Measurements from ENCODE around the gene CLTA.
A peak's percentile ranks its signal among the peaks of the same experiment; 100 is the strongest.
"Not testable (repeated sequence)": the region's sequence is repeated elsewhere in the genome, so short reads cannot be mapped to it uniquely, and the experiment has no call there.

Gene CLTA

DNA sequence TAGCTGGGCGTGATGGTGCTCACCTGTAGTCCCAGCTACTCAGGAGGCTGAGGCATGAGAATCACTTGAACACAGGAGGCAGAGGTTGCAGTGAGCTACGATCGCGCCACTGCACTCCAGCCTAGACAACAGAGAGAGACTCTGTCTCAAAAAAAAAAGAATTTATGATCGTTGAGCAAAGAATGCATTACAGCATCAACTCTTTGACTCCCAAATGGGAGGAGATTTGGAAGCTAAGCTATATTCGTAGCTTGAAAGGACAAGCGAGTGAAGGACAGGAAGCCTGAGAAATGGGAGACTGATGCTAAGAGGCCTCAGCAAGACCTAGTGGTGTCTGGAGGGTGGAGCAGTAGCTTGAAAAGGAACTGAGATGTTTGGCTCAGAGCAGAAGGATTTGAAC is 31.8 kb upstream of the CLTA start:
- DNase-seq (ENCODE audit: low spot score): no peak

DNA sequence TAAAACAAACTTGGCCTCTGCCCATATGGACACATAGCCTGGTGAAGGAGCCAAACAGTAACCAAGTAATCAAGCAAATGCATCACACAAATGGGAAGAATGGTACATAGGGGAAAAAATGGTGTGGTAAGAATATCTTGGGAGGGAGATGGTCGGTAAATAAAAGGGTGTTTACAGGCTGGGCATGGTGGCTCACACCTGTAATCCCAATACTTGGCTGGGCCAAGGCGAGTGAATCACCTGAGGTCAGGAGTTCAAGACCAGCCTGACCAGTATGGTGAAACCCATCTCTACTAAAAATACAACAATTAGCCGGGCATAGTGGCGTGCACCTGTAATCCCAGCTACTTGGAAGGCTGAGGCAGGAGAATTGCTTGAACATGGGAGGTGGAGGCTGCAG is 31.2 kb upstream of the CLTA start:
- DNase-seq (ENCODE audit: low spot score): not testable (repeated sequence)

DNA sequence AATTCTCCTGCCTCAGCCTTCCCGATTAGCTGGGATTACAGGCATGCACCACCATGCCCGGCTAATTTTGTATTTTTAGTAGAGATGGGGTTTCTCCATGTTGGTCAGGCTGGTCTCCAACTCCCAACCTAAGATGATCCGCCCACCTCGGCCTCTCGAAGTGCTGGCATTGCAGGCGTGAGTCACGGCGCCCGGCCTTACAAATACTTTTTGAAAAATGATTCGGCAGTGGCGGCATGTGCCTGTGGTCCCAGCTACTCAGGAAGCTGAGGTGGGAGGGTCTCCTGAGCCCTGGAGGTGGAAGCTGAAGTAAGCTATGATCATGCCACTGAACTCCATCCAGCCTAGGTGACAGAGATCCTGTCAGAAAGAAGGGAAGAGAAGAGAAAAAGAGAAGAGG is 30.6 kb upstream of the CLTA start:
- DNase-seq (ENCODE audit: low spot score): not testable (repeated sequence)

DNA sequence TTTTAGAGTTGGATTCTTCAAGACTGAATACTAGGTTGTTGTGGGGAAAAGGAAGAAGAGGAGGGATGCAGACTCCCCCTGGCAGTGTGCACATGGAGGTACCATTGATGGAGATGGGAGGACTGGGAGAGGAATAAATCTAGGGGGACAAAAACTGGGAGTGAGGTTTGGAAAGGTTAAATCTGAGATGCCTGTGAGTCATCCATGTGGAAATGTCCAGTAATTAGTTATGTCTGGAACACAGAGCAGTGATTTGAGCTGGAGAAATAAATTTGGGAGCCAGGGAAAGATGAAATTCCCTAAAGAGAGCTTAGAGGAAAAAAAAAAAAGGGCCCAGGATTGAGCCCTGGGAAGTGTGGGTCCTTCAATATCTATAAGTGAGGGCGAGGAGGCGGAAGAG is 29.5 kb upstream of the CLTA start:
- DNase-seq (ENCODE audit: low spot score): no peak

DNA sequence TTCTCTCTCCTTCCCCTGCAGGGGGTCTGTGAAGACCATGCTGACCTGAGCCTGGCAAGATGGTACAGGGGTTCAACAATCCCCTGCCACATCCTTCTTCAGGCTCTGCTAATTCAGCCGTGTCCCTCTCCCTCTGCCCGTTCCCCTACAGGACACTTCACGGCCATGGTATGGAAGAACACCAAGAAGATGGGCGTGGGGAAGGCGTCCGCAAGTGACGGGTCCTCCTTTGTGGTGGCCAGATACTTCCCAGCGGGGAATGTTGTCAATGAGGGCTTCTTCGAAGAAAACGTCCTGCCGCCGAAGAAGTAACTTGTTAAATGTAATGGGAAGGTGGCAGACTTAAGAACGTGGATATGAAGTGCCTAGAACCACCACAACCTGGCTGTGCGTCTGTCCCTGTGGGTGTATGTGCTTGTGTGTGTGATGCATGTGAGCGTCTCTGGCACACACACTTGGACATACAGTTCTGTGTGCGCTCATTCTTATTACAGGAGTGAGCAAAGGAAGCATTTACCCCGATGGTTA is 28.4 kb upstream of the CLTA start:
- DNase-seq (ENCODE audit: low spot score): no peak

DNA sequence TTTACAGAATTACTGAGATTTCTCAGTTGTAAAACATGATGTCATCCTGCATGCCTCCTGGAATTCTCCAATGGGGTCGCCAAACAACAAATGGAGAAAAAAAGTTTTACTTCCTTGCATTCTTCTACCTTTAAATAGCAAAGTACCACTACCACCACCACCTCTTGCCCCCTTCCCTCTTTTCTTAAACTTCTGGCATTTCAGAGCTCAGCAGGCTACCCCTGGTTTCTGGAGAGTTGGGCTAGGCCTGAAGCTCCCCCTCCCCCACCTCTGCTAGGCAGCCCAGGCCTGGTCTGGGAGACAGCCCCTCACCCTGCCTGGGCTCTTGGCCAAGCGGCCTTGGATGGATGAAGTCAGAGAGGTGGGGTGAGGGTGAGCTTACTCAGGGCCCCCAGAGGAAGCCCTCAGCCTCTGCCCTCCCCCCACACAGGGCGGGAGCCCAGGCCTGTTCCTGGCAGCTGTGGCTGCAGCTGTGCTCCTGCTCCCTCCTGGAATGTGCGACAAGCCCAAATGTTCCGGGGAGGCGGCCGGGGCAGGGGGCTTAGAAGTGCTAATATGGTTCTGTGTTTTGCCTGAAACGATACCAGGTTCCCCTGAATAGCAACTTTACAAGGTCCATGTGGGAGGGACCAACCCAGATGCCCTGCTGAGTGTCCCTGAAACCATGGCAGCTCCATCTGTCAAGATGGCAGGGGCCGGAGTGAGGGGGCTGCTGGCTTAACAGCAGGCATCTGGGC is 27.5 kb upstream of the CLTA start:
- DNase-seq (ENCODE audit: low spot score): no peak

DNA sequence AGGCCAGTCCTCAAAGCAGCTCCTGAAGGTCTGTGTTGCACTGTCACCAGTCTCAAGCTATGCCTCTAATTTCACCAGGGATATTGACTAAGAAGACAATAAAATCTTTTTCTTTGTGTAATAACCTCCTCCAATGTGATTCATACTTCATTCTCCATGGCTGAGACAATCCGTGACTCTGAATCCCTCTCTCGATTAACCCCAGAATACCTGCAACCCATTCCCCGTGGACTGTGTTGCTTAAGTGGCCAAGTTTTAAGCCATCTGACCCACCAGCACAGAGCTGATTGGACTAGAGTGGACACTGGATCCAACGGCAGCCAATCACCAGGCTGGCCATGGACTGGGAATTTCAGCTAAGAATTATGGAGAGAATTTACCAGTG is 26.9 kb upstream of the CLTA start:
- DNase-seq (ENCODE audit: low spot score): no peak

DNA sequence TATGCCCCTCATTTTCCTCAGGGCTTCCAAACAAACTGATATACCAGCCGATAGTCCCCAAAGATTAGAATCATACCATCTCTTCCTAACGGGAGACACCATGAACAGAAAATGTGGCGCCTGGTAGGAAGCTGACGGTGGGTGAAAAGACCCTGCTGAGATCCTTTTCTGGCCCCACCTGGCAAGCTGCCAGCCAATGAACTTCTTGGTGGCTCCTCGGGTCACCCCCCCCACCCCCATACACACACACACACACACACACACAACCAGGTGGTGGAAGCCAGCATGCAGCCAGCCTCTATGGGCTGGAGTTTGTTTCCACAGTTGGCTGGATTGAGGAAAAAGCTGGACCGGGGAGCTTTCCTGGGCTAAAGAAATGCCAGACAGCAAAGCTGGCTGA is 26.3 kb upstream of the CLTA start:
- no peak for DNase-seq (ENCODE audit: low spot score)

DNA sequence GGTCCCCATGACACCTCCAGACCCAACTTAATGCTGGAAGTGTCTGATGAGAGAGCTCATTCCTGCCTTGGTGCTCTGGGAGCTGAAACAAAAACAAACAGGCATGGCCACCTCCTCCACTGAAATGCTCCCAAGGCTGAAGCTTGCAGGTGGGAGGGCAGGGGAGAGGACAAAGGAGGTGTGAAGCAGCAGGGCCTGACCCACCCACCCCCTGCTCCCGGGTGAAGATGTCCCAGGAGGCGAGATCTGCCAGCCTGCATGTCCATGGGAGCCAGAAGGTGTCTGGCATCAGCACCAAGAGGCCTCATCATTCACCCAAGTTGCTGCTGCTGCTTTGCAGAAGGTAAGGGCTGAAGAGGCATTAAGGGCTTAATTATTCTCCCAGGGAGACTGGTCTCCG is 25.7 kb upstream of the CLTA start:
- no peak for DNase-seq (ENCODE audit: low spot score)

DNA sequence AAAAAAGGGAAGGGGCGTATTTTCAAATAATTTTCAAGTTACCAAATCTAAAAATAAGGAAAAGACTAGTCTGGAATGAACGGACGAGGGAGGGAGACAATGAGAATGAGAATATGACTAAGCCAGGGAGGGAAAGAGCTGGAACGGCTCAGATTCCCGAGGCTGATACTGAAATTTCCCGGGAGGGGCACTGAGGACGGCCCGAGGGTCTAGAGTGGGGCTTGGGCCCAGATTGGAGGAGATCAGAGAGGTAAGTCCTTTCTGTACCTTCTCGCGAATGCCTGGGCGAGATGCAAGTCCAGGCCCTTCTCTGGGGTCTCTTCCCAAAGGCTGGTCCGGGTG is 24.9 kb upstream of the CLTA start:
- DNase-seq (ENCODE audit: low spot score): no peak

DNA sequence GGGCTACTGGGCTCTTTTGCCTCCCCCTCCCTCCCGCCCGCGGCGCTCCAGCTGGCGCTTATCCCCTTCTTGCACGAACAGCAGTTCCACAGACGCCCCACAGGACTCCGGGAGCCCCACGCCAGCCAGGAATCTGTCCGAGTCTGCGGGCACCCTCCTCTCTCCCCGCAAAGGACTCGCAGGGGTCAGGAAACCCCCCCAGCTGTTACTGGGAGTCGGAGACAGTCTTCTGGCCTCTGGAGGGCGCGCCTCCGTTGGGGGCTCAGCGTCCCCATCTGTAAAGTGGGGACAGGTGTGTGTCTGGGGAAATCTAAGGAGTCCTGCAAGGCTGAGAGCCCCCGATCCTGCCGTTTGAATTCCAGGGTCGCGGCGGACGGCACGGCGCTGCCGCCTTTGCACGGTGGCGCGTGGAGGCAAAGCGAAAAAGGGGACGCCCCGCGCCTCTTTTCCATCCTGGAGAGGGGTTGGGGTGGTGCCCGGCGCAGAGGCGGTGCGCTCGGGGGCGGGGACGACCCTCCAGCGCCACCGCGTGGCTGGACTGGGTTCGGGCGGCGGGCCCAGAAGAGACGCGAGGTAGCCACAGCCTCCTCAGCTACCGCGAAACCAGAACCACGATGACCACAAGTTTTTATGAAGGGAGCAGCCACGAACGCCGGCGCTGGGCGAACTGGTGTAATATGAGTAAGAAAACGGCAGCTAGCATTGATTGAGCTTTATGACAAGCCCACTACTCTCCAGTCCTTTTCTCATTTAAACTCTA is 24.4 kb upstream of the CLTA start:
- peak; percentile 87 for DNase-seq (ENCODE audit: low spot score)

DNA sequence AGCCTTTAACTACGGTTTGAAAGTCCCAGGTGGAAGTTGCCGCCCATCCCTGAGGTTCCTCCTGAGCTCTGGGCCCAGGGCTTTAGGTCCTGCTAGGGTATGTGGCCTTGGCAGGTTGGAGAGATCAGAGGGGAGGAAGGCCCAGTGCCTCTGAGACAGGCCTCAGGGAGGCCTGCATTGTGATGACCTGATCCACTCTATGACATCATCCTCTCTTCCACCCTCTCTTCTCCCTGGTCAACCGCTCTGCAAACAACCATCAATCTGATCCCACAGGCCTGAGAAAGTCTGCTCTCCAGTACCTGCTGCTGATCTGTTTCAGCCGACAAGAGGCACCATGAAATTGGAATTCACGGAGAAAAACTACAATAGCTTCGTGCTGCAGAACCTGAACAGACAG is 21.6 kb upstream of the CLTA start, which contains the start of gene CCIN:
TSS of gene CCIN (plus strand) at position 223 of the 400 bp plus-strand sequence. CDS start at position 338, 115 bp downstream.
- no peak for DNase-seq (ENCODE audit: low spot score)

DNA sequence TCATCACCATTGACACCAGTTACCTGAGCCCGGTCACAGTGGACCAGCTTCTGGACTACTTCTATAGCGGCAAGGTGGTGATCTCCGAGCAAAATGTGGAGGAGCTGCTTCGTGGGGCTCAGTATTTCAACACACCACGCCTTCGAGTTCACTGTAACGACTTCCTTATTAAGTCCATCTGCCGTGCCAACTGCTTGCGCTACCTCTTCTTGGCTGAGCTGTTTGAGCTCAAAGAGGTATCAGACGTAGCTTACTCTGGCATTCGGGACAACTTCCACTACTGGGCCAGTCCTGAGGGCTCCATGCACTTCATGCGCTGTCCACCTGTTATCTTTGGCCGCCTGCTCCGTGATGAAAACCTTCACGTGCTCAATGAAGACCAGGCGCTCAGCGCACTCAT is 21.0 kb upstream of the CLTA start:
- no peak for DNase-seq (ENCODE audit: low spot score)

DNA sequence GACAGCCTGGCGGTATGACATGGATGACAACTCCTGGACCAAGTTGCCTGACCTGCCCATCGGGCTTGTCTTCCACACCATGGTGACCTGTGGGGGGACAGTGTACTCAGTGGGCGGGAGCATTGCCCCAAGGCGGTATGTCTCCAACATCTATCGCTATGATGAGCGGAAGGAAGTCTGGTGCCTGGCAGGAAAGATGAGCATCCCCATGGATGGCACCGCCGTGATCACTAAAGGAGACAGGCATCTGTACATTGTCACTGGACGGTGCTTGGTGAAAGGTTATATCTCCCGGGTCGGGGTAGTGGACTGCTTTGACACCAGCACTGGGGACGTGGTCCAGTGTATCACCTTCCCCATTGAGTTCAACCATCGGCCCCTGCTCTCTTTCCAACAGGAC is 20.2 kb upstream of the CLTA start:
- DNase-seq (ENCODE audit: low spot score): no peak

DNA sequence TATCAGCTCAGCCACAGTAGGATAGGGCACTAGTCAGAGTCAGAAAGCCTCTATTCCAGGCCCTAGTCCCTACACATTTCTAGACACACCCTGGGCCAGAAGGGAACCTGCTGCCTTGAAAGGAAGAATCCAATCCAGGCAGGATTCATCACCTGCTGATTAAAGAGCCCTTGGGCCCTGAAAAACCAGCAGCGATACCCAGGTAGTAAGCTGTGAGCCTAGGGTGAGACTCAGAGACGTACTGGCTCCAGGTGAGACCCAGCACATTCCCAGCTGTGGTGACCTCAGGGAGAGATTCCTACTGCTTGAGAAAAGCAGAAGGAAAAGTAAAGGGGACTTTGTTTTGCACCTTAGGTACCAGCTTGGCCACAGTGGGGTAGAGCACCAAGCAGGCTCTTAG is 16.9 kb upstream of the CLTA start:
- no peak for DNase-seq (ENCODE audit: low spot score)

DNA sequence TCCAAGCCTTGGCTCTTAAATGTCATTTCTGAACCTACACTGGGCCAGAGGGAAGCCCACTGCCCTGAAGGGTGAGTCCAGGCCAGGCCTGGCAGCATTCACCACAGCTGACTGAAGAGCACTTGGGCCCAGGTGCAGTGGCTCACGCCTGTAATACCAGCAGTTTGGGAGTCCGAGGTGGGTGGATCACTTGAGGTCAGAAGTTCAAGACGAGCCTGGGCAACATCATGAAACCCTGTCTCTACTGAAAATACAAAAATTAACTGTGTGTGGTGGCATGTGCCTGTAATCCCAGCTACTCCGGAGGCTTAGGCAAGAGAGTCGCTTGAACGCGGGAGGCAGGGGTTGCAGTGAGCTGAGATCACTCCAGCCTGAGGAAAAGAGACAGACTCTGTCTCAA is 16.4 kb upstream of the CLTA start:
- no peak for DNase-seq (ENCODE audit: low spot score)

DNA sequence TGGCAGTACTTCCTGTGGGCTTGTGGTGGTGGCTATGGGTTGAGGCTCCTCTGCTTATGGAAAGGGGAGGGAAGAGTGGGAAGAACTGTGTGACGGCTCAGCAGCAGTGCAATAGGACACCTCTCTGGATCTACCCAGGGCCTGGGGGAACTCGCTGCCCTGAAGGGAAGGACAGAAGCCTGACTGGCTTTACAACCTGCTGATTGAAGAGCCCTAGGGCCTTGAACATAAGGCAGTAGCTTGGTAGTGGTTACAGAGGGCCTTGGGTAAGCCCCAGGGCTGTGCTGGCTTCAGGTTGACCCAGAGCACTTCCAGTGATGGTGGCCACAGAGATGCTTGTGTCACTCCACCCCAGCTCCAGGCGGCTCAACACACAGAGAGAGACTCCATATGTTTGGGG is 16.0 kb upstream of the CLTA start:
- no peak for DNase-seq (ENCODE audit: low spot score)

DNA sequence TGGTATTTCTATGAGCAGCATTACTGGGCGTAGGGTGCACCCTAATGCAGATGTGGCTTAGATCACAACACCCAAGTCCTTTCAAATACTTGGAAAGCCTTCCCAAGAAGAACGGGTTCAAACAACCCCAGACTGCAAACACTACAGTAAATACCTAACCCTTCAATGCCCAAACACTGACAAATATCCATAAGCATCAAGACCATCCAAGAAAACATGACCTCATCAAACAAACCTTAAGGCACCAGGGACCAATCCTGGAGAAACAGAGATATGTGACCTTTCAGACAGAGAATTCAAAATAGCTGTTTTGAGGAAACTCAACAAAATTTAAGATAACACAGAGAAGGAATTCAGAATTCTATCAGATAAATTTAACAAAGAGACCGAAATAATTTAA is 15.5 kb upstream of the CLTA start:
- not testable (repeated sequence) for DNase-seq (ENCODE audit: low spot score)

DNA sequence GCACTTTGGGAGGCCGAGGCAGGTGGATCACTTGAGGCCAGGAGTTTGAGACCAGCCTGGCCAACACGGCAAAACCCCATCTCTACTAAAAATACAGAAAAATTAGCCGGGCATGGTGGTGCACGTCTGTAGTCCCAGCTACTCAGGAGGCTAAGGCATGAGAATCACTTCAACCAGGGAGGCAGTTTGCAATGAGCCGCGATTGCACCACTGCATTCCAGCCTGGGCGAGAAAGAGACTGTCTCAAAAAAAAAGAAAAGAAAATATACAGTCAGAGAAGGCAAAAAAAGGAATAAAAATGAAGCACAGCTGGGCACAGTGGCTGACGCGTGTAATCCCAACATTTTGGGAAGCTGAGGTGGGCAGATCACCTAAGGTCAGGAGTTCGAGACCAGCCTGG is 14.2 kb upstream of the CLTA start:
- not testable (repeated sequence) for DNase-seq (ENCODE audit: low spot score)

DNA sequence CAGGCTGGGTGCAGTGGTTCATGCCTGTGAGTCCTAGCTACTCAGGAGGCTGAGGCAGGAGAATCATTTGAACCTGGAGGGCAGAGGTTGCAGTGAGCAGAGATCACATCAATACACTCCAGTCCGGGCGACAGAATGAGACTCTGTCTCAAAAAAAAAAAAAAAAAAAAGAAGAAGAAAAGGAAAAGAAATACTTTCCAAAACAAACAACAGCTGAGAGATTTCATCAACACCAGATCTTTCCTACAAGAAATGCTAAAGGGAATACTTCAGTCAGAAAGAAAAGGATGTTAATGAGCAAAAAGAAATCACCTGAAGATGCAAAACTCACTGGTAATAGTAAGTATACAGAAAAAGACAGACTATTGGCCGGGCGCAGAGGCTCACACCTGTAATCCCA is 13.2 kb upstream of the CLTA start:
- no peak for DNase-seq (ENCODE audit: low spot score)

DNA sequence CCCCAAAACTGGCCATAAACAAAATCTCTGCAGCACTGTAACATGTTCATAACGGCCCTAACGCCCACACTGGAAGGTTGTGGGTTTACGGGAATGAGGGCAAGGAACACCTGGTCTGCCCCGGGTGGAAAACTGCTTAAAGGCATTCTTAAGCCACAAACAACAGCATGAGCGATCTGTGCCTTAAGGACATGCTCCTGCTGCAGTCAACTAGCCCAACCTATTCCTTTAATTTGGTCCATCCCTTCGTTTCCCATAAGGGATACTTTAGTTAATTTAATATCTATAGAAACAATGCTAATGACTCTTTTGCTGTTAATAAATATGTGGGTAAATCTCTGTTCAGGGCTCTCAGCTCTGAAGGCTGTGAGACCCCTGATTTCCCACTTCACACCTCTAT is 10.5 kb upstream of the CLTA start:
- not testable (repeated sequence) for DNase-seq (ENCODE audit: low spot score)

DNA sequence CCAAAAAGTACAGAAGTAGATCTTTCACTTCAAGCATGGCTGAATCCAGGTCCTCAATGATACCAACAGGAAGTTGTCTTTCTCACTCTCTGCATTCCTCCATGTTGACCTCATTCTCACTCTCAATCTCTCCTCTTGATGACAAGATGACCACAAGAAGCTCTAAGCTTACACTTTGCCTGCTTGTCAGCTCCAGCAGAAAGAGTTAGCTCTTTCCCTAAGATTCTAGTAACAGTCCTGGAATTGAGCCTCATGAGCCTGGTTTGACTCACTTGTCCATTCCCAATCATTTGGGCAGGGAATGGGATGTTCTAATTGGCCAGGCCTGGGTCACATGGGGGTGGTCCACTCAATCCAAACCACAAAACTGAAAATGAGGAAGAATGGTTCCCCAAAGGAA is 3.3 kb upstream of the CLTA start:
- no peak for DNase-seq (ENCODE audit: low spot score)

DNA sequence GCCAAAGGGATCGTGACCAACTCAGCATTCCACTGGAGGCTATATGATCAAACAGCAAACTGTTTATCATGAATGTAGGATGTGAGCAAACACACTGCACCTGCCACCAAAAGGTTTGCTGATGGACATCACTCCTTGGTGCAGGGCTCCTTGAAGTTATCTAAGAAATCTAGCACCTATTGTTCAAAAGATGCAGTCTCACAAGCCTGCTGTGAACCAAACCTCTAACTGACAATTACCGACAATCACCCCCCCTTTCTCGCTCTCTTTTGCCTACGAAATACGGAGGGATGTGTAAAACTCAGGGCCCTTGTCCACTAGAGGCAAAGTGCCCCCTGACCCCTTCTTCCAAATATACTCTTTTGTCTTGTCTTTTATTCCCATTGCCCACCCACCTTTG is 2.5 kb upstream of the CLTA start:
- no peak for DNase-seq (ENCODE audit: low spot score)

DNA sequence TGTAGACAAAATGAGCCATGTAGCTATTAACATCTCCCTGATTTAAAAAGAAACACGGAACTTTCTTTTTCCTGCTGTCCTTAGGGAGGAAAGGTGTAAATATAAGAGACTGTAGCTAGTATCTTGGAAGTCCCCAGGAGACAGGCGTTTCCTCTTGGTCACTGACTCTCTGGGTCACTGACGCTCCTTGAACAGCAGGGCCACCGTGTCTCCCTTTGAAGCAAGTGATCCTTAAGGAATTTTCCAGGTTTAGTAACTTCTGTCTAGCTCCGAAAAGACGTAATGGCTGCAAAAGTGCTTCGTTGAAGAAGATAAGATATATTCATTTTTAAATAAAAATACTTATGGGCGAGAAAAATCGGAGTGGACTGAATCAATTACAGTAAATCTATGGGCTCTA is 745 bp upstream of the CLTA start:
- DNase-seq (ENCODE audit: low spot score): no peak
